ENCODE data around the gene SPANXN2.

GRCh38 chrX:143663755-143664154 lies 56.8 kb downstream of the SPANXN2 start:
- TF ChIP-seq CTCF (IDR thresholded peaks at IDR 0.05; ENCODE audit: low read depth, low read length, poor library complexity, severe bottlenecking) (no peak), EZH2phosphoT487 (IDR thresholded peaks at IDR 0.05; ENCODE audit: borderline replicate concordance, low read length) (no peak)

Measured in DOHH2 (cell line).